GM20431 (cell line): ENCODE results near the gene PSKH1.
"Not testable (repeated sequence)": the region's sequence is repeated elsewhere in the genome, so short reads cannot be mapped to it uniquely, and the experiment has no call there.

Experiments
- in situ Hi-C: fragments of 300-500 bp; cut with MseI, MboI; formaldehyde crosslinking; loops from one replicate; pipeline ENCODE4 v1.15.0; 2020; ENCODE audit warnings: low sequenced_read_pairs; ENCODE audit not compliant: unreplicated experiment

The PSKH1 gene

GRCh38 chr16:67884684-67885083 is 8.4 kb upstream of the PSKH1 start, which contains the start of gene NRN1L:
Gene NRN1L (plus strand): TSS chr16:67884885. CDS start chr16:67884904, 19 bp downstream.
- in situ Hi-C loops = no loop called here

GRCh38 chr16:67885545-67885944 is 7.5 kb upstream of the PSKH1 start:
- in situ Hi-C loops = no loop called here

- in situ Hi-C loops = no loop called here
These were observed 7.1 kb upstream of the PSKH1 start for GRCh38 chr16:67885976-67886375.

- in situ Hi-C loops = no loop called here
These were observed 6.7 kb upstream of the PSKH1 start for GRCh38 chr16:67886387-67886786.

GRCh38 chr16:67888331-67888730 is 4.7 kb upstream of the PSKH1 start:
- in situ Hi-C loops = no loop called here

GRCh38 chr16:67892375-67892774 is 679 bp upstream of the PSKH1 start:
- in situ Hi-C loops = no loop called here

- in situ Hi-C loops = no loop called here
These were observed 817 bp downstream of the PSKH1 start for GRCh38 chr16:67893743-67894399.

GRCh38 chr16:67897231-67897630 is 4.2 kb downstream of the PSKH1 start:
- in situ Hi-C loops = no loop called here

GRCh38 chr16:67901734-67902133 is 8.7 kb downstream of the PSKH1 start:
- in situ Hi-C loops = no loop called here

GRCh38 chr16:67902831-67903230 is 9.8 kb downstream of the PSKH1 start:
- in situ Hi-C loops = no loop called here

- in situ Hi-C loops = no loop called here
These were observed 14.5 kb downstream of the PSKH1 start for GRCh38 chr16:67907397-67908180.

GRCh38 chr16:67909056-67909742 is 16.1 kb downstream of the PSKH1 start:
- in situ Hi-C loops = no loop called here

GRCh38 chr16:67910158-67910557 is 17.1 kb downstream of the PSKH1 start:
- in situ Hi-C loops = no loop called here

GRCh38 chr16:67914758-67915495 is 21.9 kb downstream of the PSKH1 start:
- in situ Hi-C loops = no loop called here

GRCh38 chr16:67915496-67915769 is 22.4 kb downstream of the PSKH1 start:
- in situ Hi-C loops = not testable (repeated sequence)

GRCh38 chr16:67915831-67916723 is 23.0 kb downstream of the PSKH1 start:
- in situ Hi-C loops = no loop called here

GRCh38 chr16:67917140-67917851 is 24.2 kb downstream of the PSKH1 start:
- in situ Hi-C loops = no loop called here

GRCh38 chr16:67917852-67918236 is 24.8 kb downstream of the PSKH1 start:
- in situ Hi-C loops = no loop called here

- in situ Hi-C loops = no loop called here
These were observed 26.7 kb downstream of the PSKH1 start for GRCh38 chr16:67919622-67920221.
